ENCODE measurements around the gene SUPV3L1. TPM values are rescaled to one million over a fixed set of nuclear protein-coding genes. Genes with fewer than 3 reads are reported as not detected.

SUPV3L1 gene
- total and polyA plus RNA-seq, 3 donors from 2014 or later = 59.2 to 80.4 (median 62.8) TPM

- DNase-seq = no peak
- Histone ChIP-seq H3K4me3 (no peak overlapping the region), H3K27ac (no peak overlapping the region), H3K4me1 (no peaks in the 10 kb centered on the region), H3K9me3 (no peaks in the 10 kb centered on the region), H3K27me3 (no peaks in the 10 kb centered on the region), H3K36me3 (ENCODE audit: low read depth, missing control alignments) (no peaks in the 10 kb centered on the region)
- intact Hi-C loops (cut with DNase I; ENCODE audit: low total_unique reads) = no loop called here
- WGBS, 2 donors = 93 to 95% methylated on average over 6 of the region's 6 CpGs
- TF ChIP-seq POLR2A (IDR thresholded peaks at IDR 0.05) (no peak), CTCF (IDR thresholded peaks at IDR 0.05) (no peak)
Measured at GRCh38 chr10:69214666-69215131, 34.7 kb downstream of the SUPV3L1 start.

- DNase-seq = no peak
- no peak for TF ChIP-seq POLR2A (IDR thresholded peaks at IDR 0.05)
- TF ChIP-seq CTCF (IDR thresholded peaks at IDR 0.05) = no peak
- Histone ChIP-seq H3K4me3 (no peak overlapping the region), H3K27ac (no peak overlapping the region), H3K36me3 (ENCODE audit: low read depth, missing control alignments) (no peaks in the 10 kb centered on the region), H3K27me3 (no peaks in the 10 kb centered on the region), H3K9me3 (no peaks in the 10 kb centered on the region), H3K4me1 (no peaks in the 10 kb centered on the region)
- WGBS, 2 donors = 39 to 52% methylated on average over 10 of the region's 10 CpGs
- intact Hi-C loops (cut with DNase I; ENCODE audit: low total_unique reads) = no loop called here
Measured at GRCh38 chr10:69215405-69216171, 35.6 kb downstream of the SUPV3L1 start.

GRCh38 chr10:69216577-69217118, 36.6 kb downstream of the SUPV3L1 start:
- DNase-seq = no peak
- H3K36me3 ChIP-seq (ENCODE audit: low read depth, missing control alignments) = no peaks in the 10 kb centered on the region
- intact Hi-C loops (cut with DNase I; ENCODE audit: low total_unique reads) = no loop called here
- no peaks in the 10 kb centered on the region for H3K27me3 ChIP-seq
- 90 to 94% methylated on average over 11 of the region's 11 CpGs for WGBS, 2 donors
- H3K27ac ChIP-seq = no peak overlapping the region
- H3K4me1 ChIP-seq = no peaks in the 10 kb centered on the region
- TF ChIP-seq CTCF (IDR thresholded peaks at IDR 0.05) = no peak
- TF ChIP-seq POLR2A (IDR thresholded peaks at IDR 0.05) = no peak
- no peaks in the 10 kb centered on the region for H3K9me3 ChIP-seq
- no peak overlapping the region for H3K4me3 ChIP-seq

- Histone ChIP-seq H3K27me3 (no peaks in the 10 kb centered on the region), H3K27ac (no peak overlapping the region), H3K4me3 (no peak overlapping the region), H3K4me1 (peaks cover under 1% of the 10 kb centered on the region), H3K36me3 (ENCODE audit: low read depth, missing control alignments) (no peaks in the 10 kb centered on the region), H3K9me3 (no peaks in the 10 kb centered on the region)
- 80 to 82% methylated on average over 4 of the region's 4 CpGs for WGBS, 2 donors
- no peak for TF ChIP-seq CTCF (IDR thresholded peaks at IDR 0.05)
- no peak for TF ChIP-seq POLR2A (IDR thresholded peaks at IDR 0.05)
- intact Hi-C loops (cut with DNase I; ENCODE audit: low total_unique reads) = no loop called here
- DNase-seq = no peak
Measured at GRCh38 chr10:69217119-69217754, 37.2 kb downstream of the SUPV3L1 start.
